SKM-1 (cell line): ENCODE data around the gene TMEM253.

ENCODE experiments used
- DNase-seq: peaks from one replicate; lab custom pipeline; 2025; ENCODE audit not compliant: unreplicated experiment; lab: John Stamatoyannopoulos, UW

The TMEM253 gene

DNA sequence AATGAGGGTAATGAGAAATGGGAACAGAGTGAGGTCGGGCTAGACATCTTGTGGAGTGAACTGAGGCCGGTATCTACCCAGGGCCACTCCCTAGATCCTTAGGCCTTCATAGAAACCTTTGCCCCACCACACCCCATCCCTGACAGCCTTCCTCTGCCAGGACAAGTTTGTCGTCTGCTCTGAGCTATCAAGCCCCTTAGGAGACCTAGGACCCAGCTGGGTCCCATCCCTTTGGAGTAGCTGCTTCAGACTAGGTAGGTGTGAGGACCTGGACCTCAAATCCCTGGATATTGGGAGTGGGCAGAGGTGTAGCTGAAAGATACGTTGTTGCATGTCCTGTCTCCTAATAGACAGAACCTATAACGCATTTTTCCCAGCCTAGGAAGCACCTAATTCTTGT lies at the start of gene TMEM253:
TMEM253 (plus strand) TSS at position 136 of the 400 bp plus-strand sequence. CDS start 278 bp downstream, outside the sequence.
- no peak for DNase-seq

DNA sequence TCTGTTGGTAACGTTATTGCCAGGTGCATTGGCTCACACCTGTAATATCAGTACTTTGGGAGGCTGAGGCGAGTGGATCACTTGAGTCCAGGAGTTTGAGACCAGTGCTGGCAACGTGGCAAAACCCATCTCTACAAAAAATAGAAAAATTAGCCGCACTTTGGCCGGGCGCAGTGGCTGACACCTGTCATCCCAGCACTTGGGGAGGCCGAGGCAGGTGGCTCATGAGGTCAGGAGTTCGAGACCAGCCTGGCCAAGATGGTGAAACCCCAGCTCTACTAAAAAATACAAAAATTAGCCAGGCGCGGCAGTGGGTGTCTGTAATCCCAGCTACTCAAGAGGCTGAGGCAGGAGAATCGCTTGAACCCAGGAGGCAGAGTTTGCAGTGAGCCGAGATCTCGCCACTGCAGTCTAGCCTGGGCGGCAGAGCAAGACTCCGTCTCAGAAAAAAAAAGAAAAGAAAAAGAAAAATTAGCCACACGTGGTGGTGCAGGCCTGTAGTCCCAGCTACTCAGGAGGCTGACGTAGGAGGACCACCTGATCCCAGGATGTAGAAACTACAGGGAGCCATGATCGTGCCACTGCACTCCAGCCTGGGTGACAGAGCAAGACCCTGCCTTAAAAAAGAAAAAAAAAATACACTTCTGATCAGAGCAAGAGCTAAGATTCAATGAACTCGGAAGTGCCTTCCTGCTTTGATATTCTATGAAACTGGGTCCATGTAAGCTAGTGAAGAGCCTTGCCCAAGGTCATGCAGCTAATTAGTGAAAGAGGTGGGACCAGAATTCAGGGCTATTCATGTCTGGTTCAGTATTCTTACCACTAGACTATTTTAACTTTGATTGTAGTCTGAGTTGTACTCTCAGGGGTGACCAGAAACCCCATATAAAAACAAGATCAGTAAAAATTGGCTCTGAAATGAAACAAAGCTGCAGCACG lies 47.4 kb upstream of the TMEM253 start:
- no peak for DNase-seq

DNA sequence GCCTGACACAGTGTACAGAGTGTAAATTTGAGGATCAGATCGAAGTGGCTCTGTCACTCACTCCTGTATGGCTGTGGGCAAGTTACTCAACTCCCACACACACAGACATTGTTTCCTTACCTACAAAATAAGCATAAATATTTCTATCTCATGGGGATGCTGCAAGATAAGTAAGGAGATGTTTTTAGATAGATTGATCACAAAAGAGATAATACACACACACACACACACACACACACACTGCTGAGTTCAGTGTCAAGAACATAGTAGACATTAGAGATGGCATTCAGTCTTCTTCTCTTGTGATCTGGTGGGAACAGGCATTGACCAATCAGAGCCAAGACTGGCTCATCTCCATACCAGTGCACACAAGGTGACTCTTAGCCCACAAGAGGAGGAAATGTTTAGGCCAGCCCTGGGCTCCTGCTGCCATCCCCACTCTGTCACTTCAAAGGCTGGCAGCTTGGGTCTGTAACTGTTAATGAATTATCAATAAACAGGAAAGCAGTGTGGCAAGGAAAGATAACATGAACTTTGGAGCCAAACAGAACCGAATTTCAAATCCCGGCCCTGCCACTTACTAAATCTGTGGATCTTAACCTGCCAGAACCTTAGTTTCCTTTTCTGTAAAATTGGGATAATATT lies 46.6 kb upstream of the TMEM253 start:
- no peak for DNase-seq

DNA sequence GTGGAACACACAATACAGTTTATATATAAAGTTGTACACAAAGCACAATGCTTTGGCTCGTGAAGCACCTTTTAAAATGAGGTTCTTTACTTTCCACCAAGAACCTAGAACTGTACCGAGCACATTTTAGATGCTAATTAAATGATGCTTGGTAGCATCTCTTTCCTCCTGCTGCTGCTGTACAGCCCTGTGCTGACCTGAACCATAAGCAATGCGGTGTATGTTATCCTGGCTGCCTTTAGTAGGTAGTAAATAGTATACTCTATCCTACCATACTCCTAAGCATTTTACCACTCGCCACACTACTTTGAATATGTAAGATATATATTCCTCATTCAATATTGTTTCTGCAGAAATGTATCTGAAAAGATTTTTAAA lies 46.1 kb upstream of the TMEM253 start:
- no peak for DNase-seq

DNA sequence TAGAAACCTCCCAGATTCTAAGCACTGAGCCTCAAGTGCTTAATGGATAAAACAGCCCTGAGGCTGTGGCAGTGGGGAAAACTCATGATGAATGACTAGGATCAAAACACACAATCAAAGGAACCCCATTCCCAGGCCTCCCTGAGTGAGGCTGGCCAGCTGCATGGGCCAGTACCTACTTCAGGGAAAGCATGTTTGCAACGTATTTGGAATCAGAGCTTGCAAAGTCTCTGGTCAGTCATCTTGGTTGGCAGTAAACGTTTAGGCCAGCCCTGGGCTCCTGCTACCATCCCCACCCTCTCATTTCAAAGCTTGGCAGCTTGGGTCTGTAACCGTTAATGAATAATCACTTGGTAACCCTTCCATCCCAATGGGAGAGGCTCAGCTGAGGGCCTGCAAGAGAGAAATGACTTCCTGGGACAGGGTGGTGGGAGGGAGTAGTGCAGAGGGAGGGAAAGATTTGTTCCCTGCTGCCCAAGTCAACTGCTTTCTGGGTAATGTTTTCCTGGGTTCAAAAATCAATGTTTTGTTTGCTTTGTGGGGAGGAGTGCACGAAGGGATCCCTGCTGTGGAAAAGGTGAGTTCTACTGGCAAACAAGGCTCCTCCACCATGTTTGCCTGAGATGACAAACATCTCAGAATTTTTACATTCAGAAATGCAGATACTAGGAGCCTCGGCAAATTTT lies 45.3 kb upstream of the TMEM253 start:
- no peak for DNase-seq

DNA sequence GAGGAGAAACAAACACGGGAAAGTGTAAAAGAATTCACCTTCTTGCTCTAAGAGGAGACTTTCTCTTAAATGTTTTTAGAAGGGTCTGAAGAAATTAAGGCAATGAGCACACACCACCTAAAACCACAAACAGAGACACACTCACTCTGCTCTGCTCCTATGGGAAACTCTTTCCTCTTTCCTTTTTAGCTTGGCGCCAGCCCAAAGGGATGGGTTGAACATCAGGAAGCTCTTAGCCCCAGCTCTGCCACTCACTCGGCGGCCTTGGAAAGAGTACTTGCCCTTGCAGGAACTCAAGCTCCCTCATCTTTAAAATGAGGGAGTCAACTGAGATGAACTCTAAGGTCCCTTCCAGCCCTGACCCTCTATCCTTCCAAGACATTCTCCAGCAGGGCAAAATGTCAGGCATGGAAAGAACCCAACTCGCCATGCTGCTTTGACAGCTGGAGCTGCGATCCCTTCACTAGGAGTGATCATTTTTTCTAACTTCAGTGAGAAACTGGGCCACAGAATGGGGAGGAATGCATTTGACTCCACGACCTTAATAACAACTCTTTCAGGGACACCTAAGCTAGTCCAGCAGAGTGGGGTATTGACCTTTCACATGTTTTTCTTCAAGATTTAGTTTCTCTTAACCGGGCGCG lies 44.2 kb upstream of the TMEM253 start:
- no peak for DNase-seq

DNA sequence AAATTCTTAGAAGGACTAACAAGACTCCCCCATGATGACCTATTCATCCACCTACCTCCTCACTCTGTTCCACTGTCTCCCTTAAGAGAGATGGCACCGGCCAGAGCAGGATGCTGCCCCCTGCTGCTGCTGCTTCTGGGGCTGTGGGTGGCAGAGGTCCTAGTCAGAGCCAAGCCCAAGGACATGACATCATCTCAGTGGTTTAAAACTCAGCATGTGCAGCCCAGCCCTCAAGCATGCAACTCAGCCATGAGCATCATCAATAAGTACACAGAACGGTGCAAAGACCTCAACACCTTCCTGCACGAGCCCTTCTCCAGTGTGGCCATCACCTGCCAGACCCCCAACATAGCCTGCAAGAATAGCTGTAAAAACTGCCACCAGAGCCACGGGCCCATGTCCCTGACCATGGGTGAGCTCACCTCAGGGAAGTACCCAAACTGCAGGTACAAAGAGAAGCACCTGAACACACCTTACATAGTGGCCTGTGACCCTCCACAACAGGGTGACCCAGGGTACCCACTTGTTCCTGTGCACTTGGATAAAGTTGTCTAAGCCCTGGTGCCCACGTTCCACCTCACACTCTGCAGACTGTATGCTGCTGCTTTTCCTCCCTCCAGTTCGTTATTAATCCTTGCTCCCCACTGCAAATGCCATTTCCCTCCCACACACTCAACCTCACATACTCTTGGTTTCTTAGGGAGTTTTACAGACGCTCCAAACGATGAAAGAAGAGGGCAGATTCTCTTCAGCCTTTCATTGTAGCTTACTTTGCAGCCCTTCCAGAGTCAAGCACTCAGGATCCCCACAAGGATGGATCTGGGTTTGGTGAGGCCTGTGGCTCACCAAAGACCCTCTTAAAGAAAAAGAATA lies 42.8 kb upstream of the TMEM253 start, which contains the start of gene RNASE8:
RNASE8 (plus strand) TSS at position 20 of the 873 bp plus-strand sequence; CDS start at position 91, 71 bp downstream.
- DNase-seq, result no peak

DNA sequence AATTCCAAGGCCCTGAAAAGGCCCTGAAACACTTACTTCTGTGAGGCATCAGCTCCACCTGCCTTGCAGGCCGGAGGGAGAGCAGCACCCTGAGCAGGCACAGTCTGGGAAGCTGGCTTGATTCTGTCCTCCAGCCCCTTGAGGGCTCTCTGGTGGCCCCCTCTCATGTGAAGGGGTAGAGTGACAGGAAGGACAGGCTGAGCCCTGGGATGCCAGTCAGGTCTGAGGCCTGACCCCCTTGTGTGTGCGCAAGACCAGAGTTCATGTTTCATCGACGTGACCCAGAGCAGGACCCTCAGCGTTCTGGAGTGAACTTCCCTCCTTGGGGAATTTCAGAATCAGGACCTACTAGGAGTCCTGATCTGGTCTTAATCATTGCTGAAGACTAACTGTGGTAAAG lies 42.0 kb upstream of the TMEM253 start:
- DNase-seq, result no peak

DNA sequence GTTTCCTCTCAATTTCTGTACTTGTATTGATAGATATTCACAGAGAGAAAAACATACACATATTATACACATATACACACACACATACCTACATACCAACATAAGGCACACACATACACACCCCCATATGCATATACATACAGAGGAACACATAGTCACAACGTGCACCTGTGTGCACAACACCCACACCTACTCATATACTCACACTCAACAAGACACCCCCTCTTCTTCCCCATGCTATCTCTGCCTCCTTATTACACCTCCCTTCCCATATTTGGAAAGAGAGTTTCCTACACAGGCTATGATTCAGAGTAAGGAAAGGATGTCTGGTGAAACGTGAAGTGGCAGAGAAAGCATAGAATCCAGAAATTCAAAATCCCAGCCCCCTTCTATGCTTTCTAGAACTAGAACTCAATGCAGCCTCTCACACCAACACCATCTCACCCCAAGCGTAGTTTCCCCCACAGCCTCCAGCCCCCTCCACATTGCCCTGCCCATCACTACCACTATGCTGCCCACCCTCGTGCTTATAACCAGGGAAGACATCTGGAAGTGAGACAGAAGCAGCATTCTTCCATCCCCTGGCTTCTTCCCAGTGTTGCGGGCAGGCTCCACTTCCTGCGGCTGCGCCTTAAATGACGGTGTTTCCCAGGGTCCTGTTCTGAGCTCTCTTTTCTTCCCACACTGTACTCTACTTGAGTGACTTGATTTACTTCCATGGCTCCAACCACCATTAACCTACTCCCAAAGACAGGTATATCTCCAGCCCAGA lies 40.8 kb upstream of the TMEM253 start:
- DNase-seq, result no peak

DNA sequence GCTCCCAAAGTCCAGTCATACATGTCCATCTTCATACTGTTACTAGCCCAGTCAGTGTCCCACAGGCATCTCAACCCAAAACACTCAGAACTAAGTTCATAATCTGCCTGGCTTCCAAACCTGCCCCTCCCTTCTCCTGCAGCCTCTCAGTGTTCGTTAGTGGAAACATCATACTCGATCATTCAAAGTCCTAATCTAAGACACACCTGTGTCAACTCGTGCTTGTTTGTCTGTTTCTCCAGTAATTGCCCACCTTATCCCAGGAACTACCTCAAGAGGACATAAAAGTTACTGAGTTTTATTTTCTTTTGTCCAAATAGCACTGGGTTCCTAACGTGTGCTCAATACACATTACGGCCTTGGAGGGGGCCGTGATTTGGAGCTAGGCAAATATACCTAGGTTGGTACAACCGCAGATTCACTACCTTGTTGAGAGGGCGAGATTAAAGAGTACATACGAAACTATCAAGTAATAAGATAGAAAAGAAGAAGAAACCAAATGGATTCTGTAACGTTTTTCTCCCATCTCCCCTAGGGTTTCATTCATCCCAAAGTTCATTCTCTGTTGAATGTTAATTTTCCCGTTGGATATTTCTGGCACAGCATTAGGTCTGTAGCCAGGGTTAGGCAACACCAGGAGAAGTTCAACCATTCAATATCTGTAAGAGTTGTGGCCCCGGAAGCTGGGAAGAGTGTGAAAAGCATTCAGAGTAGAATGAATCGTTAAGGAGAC lies 40.1 kb upstream of the TMEM253 start:
- no peak for DNase-seq

DNA sequence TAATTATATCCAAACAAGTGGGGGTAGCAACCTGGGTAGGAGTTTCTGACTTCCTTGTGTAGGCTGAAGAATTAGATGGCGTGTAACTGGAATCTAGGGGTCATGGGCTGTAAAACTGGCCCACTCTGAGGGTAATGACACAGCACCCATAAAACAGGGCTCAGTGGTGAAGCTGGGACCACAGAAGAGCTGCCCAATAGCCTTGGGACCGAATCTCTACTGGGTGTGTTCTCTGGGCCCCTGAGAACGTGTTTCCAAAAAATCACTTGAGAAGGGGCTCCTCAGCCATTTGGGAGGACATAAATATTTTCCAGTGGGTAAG lies 39.6 kb upstream of the TMEM253 start:
- no peak for DNase-seq

DNA sequence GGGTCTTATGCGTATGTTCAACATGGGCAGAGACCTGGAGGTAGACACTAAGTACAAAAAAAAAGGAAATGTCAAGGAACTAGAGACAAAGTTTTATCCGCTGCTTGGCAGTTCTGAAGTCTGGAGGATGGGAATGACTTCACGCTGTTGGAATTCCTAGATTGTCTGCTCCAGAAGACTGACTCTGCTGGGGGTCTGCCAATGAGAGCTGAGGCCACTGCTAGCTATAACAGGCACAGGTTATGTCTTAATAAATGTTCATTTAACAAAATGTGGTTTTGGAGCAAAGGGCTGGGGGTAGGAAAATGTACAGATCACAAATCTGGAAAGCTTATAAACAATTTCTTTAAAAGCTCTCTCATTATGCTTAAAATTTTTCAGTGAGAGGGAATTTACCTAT lies 37.4 kb upstream of the TMEM253 start:
- DNase-seq, result no peak

DNA sequence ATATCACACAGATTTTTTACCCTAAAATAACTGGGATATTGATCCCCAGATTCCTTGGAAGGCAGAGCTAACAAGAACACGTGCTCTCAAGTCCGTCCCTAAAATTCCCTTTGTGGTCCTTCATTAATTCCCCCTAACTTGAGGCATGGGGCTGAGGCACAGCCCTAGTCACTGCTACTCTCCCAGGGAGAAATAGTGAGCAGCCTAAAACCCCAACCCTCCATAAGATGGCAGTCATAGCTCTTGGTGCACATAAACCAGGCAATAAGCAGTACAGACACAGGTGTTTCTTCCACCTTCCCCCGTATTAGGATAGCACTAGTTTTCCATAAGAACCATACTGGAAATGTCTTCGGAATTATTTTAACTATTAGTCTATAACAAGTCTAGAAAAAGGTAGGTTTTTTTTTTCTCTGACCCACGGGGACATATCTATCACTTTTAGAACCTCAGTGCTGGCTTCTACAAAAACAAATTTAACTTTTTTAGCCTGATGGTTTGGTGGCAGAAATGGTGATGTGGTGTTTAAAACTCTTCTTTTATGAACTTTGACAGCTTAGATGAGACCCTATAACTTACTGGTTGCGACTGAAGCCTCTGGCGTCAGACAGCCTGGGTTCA lies 33.9 kb upstream of the TMEM253 start:
- no peak for DNase-seq

DNA sequence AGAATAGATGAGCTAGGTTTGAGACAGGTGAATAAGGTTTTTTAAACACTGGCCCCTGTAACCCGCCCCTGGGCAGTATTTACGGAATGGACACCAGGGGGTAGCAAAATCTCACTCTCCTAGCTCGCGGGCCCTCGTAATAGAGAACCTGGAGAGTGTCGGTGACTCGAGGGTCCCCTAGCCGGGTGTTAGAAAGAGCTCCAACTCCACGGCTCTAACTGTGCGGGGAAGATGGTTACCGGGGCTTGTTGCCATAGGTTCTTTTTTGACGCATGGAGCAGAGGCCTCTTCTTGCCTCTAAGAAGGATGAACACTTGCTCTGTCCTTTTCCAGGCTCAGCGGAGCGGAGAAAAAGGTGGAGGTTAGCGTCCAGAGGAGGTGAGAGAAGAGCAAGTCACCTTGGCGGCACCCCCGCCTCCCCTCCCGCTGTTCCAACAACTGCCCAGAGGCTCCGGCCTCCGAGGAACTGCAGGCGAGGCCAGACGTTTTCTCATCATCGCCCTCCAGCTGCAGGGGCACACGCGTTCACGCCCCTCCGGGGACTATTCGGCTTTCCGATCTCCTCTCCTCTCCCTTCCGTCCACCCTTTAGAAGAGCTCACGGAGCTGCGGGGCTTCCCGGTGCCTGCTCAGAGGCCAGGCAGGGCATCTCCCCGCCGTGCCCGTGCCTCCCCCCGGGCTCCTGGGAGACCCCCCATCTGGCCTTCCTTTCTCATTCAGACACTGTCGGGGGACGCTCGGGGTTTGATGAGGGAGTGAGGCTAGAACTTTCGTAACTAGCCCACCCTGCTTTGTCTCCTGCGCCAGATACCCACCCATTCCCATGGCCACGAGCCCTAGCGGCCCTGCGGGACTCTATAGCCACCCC lies 32.1 kb upstream of the TMEM253 start:
- peak; percentile 3 for DNase-seq

DNA sequence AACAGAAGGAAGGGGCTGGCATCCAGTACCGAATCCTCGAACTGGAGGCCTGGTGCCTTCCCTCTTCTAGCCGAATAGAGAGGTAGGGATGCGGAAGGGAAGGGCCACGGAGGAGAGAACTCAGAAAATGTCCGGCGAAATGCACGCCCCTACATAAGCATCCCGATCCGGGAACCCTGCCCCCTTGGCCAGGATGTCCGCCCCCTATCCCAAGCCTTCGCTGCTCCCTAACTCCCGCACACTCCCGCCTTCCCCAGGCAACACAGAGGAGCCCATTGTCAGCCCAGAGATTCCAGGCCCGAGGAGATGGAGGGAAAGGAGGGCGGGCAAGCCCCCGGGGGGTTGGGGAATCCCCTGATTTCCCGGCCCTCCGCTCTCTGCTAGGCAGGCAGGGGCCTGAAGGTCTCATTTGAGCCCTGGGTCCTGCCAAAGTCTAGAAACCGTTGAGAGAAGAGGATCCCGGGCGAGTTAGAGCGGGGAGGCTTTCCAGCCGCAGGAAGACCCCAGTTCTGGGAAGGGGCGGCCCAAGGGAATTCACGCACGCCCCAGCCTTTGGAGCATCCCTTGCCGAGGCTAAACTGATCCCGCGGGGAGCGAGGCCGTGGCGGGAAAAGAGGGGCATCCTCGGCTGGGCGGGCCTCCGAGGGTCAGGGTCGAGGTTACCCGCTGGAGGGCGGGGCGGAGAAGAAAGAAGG lies 31.3 kb upstream of the TMEM253 start:
- no peak for DNase-seq

DNA sequence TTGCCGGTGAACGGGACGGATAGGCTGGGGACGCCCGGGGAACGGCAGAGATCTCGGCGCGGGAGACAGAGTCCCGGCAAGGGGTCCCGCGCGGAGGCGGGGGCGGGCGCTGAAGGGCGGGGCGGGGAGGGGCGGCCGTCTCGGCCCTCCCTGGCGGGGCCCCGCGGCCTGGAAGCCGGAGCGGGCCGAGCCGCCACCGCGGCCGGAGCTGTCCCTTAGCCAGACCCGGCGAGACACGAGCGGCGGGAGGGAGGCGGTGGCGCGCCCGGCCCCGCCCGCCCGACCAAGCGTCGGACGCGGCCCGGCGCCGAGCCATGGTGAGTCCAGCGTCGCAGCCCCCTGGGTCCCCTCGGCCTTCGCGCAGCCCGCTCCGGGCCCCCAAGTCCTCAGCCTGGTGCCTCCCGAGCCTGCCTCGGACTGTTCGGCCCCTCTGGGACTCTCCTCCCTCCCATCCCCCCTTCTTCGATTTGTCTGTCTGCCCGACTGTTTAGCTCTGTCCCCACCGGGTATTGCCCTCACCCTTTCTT lies 30.7 kb upstream of the TMEM253 start, which contains the start of gene ARHGEF40:
ARHGEF40 (plus strand) TSS at position 222 of the 527 bp plus-strand sequence; CDS start at position 315, 93 bp downstream.
- DNase-seq, result no peak
